Activated T-cell treated with anti-CD3 and anti-CD28 coated beads for 48 hours (primary cell): ENCODE results near the gene ZP3.
"Not testable (repeated sequence)": the region's sequence is repeated elsewhere in the genome, so short reads cannot be mapped to it uniquely, and the experiment has no call there.

ENCODE experiments used
- DNase-seq: peaks from one replicate; pipeline ENCODE4 v3.0.0-alpha.2; 2020; ENCODE audit warnings: low read depth

The ZP3 gene

DNA sequence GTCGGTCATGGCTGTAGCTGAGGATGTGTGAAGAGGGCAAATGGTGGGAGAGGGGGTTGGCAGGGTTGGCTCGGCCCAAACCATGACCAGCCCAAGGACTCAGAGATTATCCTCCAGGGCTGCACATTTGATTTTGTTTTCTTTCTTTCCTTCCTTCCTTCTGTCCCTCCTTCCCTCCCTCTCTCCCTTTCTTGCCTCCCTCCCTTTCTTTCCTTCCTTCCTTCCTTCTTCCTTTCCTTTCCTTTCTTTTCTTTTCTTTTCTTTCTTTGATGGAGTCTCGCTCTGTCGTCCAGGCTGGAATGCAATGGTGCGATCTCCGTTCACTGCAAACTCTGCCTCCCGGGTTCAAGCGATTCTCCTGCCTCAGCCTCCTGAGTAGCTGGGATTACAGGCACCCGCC is 19.0 kb upstream of the ZP3 start:
- DNase-seq = no peak

DNA sequence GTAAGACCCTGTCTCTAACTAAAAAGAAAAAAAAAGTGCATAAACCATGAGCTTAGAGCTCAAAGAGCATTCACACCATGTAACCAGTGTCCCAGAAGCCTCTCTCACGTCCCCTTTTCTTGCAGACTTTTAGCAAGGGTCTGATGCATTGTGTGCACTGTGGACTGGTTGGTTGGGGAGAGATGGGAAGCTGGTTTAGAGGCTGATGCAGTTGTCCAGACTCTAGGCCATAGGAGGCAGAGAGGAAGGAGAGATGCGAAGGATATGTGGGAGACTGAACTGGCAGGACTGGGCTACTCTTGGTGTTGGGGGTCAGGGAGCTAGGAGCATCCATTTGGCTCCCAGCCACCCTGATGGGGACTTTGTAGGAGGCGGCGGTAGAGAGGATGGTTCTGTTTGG is 17.0 kb upstream of the ZP3 start:
- DNase-seq = no peak

- DNase-seq = no peak
Measured at GRCh38 chr7:76408121-76408560, 16.6 kb upstream of the ZP3 start.

- DNase-seq = no peak
Measured at GRCh38 chr7:76409537-76409936, 15.2 kb upstream of the ZP3 start, which contains the start of gene SSC4D. Gene SSC4D, minus strand, starts transcription at chr7:76409697. Its CDS starts 5,258 bp downstream, at chr7:76404439.

- no peak for DNase-seq
Measured at GRCh38 chr7:76411626-76412025, 13.1 kb upstream of the ZP3 start.

DNA sequence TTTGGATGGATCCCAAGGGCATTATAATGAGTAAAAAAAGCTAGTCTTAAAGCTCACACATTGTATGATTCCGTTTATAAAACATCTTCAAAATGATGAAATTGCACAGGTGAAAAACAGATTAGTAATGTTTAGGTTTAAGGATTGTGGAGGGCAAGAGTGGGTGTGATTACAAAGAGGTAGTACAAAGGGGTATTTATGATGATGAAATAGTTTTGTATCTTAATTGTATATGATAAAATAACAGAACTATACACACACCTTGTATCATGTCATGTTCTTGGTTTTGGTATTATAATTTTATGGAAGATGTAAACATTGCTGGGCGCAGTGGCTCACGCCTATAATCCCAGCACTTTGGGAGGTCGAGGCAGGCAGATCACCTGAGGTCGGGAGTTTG is 12.5 kb upstream of the ZP3 start:
- DNase-seq = no peak

DNA sequence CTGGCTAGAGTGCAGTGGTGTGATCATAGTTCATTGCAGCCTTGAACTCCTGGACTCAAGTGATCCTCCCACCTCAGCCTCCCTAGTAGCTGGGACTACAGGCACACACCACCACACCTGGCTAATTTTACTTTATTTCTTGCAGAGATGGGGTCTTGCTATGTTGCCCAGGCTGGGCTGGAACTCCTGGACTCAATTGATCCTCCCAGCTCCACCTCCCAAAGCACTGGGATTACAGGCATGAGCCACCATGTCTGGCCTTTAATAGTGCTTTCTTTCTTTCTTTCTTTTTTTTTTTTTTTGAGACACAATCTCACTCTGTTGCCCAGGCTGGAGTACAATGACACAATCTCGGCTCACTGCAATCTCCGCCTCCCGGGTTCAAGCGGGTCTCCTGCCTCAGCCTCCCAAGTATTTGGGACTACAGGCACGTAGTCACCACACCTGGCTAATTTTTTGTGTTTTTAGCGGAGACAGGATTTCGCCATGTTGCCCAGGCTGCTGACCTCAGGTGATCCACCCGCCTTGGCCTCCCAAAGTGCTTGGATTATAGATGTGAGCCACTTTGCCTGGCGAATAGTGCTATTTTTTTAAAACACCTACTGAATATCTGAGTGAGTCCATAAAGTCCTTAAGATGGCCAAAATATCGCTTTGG is 7.0 kb upstream of the ZP3 start:
- DNase-seq = not testable (repeated sequence)

DNA sequence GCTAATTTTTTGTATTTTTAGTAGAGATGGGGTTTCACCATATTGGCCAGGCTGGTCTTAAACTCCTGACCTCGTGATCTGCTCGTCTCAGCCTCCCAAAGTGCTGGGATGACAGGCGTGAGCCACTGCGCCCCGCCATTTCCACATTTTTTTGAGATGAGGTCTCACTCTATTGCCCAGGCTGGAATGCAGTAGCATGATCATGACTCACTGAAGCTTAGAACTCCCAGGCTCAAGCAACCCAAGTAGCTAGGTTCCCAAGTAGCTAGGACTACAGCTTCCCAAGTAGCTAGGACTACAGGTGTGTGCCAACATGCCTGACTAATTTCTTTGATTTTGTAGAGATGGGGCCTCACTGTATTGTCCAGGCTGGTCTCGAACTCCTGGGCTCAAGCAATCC is 3.7 kb upstream of the ZP3 start:
- not testable (repeated sequence) for DNase-seq

- DNase-seq = no peak
Measured at GRCh38 chr7:76423666-76424412, 911 bp upstream of the ZP3 start.

DNA sequence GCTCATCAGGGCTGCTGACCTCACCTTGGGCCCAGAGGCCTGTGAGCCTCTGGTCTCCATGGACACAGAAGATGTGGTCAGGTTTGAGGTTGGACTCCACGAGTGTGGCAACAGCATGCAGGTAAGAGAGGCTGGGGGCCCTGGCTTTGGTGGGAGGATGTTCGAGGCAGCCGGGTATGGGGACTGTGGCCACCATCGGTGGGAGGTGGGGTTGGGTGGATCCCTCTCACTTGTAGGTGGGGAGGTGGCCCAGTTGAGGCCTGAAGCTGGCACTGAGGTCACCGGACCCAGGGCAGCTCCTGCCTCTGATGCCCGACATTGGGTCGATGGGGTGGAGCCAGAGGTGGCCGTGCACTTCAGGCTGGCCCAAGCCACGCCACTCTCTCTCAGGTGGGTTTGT is 406 bp downstream of the ZP3 start:
- DNase-seq = no peak

GRCh38 chr7:76425558-76425957 is 808 bp downstream of the ZP3 start:
- DNase-seq = not testable (repeated sequence)

DNA sequence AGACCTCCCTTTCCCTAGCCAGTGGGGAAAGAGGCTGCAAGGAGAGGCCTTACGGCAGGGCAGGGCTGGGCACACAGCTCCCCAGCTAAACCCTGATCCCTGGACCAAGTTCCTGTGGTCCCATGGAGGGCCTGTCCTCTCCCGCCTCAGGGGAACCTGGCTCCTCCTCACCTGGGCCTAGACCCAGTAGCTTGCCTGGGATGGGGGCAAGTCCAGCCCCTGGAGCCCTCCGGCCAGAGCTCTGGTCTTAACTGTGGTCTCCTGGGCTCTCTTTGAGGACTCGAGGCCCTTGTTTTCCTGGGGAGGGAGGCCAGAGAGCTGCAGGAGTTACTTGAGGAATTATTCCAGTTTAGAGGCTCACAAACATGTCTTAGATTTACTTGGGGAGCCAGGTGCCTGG is 1.5 kb downstream of the ZP3 start:
- DNase-seq = no peak

- no peak for DNase-seq
Measured at GRCh38 chr7:76427635-76428034, 2.9 kb downstream of the ZP3 start.

- no peak for DNase-seq
Measured at GRCh38 chr7:76428149-76428823, 3.5 kb downstream of the ZP3 start.

DNA sequence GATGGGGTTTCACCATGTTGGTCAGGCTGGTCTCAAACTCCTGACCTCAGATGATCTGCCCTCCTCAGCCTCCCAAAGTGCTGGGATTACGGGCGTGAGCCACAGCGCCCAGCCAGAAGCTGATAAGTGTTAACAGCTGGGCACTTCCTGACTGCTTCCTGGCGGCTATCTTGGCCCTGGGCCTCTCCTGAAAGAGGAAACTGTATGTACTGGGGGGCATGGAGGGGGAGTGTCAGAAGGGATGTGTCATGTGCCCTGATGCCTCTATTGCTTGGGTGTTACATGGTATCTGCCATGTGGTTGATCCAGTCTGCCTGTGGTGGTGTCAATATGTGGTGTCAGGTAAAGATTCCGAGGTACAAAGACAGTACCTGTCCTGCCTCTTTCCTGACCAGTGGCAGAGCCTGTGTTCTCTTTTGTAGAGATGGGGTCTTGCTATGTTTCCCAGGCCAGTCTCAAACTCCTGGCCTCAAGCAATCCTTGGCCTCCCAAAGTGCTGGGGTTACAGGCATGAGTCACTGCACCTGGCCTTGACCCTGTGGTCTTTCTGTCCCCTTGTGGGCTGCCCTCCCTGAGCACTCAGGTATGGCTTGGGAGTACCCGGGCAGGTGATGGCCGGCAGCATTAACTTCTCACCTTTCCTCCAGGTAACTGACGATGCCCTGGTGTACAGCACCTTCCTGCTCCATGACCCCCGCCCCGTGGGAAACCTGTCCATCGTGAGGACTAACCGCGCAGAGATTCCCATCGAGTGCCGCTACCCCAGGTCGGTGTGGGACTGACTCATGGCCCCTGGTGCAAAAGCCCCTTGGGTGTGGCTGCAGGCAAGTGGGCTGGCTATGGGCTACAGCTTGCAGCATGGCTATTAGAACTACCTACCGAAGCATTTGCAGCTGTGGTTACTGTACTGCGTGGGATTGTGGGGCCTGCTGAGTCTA is 4.4 kb downstream of the ZP3 start:
- no peak for DNase-seq

- DNase-seq = no peak
Measured at GRCh38 chr7:76430211-76430610, 5.5 kb downstream of the ZP3 start.

DNA sequence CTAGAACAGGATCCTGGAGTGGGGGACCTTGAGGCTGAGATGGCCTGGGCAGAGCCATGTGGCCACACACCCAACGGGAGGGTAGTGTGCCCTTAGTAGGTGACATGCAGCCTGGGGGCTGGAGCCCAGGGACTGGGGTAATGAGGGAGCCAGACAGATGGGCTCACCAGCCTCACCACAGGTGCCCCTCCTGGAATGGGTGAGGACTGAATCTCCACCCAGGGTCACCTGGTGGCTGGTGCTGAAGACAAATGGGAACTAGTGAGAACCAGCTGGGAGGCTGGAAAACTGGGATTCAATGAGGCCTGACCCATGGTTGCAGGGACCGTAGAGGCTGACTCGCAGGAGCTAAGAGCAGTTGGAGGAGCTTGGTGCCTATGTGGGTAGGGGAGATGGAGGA is 6.1 kb downstream of the ZP3 start:
- no peak for DNase-seq

DNA sequence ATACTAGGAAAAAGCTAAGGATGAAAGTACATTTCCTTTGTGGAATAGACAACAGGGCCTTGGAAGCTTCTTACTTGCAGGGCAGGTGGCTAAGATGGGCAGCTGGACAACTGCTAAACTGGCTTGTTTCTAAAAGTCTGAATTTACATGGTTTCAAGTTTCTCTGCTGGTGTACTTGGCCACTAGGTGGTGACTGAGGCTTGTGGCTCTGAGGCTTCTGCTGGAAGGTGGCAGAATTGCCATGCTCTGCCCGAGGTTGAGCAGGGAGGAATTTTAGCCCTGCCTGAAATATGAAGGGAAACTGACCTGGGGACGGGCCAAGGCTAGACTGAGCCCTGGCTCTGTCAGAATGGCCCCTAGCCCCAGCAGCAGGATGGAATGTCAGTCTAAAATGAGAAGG is 13.1 kb downstream of the ZP3 start:
- DNase-seq = peak; percentile 47

DNA sequence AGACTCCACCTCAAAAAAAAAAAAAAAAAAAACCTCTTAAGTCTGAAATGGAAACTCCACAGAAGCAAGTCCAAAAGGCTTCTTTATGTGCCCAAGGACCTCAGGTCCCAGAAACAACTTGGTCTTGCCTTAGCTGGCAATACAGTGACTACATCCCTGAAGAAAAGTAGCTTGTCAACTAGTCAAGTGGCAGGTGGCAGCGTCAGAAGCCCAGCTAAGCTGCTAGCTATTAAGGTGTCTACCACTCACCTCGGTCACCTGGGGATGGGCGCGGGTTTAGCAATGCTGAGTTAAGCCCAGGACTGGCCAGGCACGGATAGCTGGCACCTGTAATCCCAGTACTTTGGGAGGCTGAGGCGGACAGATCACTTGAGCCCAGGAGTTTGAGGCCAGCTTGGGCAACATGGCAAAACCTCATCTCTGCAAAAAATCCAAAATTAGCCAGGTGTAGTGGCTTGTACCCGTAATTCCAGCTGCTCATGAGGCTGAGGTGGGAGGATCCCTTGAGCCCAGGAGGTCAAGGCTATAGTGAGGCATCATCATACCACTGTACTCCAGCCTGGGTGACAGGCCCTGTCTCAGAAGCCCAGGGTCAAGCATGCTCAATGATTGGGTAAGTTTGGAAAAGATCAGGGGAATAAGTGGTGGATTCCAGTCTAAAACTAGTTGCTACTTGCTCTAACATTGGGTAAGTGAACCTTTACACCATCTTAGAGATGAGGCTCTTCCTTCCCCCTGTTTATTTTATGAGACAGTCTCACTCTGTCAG is 14.6 kb downstream of the ZP3 start:
- DNase-seq = not testable (repeated sequence)

GRCh38 chr7:76440404-76440803 is 15.7 kb downstream of the ZP3 start:
- not testable (repeated sequence) for DNase-seq

DNA sequence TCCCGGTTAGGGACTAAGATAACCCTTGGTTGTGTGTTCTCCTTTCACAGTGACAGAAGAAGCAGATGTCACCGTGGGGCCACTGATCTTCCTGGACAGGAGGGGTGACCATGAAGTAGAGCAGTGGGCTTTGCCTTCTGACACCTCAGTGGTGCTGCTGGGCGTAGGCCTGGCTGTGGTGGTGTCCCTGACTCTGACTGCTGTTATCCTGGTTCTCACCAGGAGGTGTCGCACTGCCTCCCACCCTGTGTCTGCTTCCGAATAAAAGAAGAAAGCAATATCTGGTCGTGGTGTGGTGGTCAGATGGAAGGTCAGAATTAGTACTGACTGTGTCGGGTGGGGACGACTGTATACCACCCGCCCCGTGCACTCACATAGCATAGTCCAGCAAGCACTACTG is 17.0 kb downstream of the ZP3 start:
- not testable (repeated sequence) for DNase-seq
